OCI-LY3 (cell line): ENCODE results near the gene DNAJC28.
"Not testable (repeated sequence)": the region's sequence is repeated elsewhere in the genome, so short reads cannot be mapped to it uniquely, and the experiment has no call there.

Experiments used
- EZH2phosphoT487 ChIP-seq: fragments of 200-600 bp; shearing (Covaris generic); IDR thresholded peaks from 2 replicates; pipeline ENCODE4 v1.6.1; 2018; ENCODE audit warnings: antibody characterized with exemption, mixed run types, low read depth
- TF ChIP-seq, protein P1 (sequence below): fragments of 200-600, 300-600 bp; sonication (generic); IDR thresholded peaks from 2 replicates; pipeline ENCODE4 v1.5.1; 2014; ENCODE audit warnings: antibody characterized with exemption, low read length, low read depth

DNA sequence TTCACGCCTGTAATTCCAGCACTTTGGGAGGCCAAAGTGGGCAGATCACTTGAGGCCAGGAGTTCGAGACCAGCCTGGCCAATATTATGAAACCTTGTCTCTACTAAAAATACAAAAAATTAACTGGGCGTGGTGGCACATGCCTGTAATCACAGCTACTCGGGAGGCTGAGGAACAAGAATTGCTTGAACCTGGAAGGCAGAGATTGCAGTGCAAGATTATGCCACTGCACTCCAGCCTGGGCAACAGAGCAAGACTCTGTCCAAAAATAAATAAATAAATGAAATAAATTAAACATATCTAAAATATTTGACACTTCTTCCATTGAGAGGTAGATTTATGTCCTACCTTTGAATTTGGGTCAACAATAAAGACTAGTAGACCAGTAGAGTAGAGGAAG, 22.3 kb downstream of the DNAJC28 start:
- TF ChIP-seq, protein P1, sequence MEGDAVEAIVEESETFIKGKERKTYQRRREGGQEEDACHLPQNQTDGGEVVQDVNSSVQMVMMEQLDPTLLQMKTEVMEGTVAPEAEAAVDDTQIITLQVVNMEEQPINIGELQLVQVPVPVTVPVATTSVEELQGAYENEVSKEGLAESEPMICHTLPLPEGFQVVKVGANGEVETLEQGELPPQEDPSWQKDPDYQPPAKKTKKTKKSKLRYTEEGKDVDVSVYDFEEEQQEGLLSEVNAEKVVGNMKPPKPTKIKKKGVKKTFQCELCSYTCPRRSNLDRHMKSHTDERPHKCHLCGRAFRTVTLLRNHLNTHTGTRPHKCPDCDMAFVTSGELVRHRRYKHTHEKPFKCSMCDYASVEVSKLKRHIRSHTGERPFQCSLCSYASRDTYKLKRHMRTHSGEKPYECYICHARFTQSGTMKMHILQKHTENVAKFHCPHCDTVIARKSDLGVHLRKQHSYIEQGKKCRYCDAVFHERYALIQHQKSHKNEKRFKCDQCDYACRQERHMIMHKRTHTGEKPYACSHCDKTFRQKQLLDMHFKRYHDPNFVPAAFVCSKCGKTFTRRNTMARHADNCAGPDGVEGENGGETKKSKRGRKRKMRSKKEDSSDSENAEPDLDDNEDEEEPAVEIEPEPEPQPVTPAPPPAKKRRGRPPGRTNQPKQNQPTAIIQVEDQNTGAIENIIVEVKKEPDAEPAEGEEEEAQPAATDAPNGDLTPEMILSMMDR, result not testable (repeated sequence)
- not testable (repeated sequence) for TF ChIP-seq EZH2phosphoT487
